GM19043 (cell line): ENCODE measurements around the gene PCBD2.
"Not testable (repeated sequence)": the region's sequence is repeated elsewhere in the genome, so short reads cannot be mapped to it uniquely, and the experiment has no call there.

Experiments used
- ATAC-seq: cut with Tn5 transposase; IDR thresholded peaks from one replicate; pipeline ENCODE4 v1.9.1; 2021; ENCODE audit warnings: low read depth; ENCODE audit not compliant: unreplicated experiment

PCBD2 gene

GRCh38 chr5:134904610-134905245 lies at the start of gene PCBD2:
PCBD2 (plus strand) TSS chr5:134905131; CDS start chr5:134905140, 9 bp downstream.
- peak; percentile 71 for ATAC-seq

- ATAC-seq: not testable (repeated sequence)
These were observed 48.5 kb upstream of the PCBD2 start for GRCh38 chr5:134856465-134856864.

GRCh38 chr5:134857401-134857800 lies 47.5 kb upstream of the PCBD2 start:
- no peak for ATAC-seq

GRCh38 chr5:134864707-134865106 lies 40.2 kb upstream of the PCBD2 start:
- no peak for ATAC-seq

- ATAC-seq: no peak
These were observed 31.4 kb upstream of the PCBD2 start for GRCh38 chr5:134873494-134873893.

- ATAC-seq: peak; percentile 73
These were observed 30.7 kb upstream of the PCBD2 start, which contains the start of gene TXNDC15 for GRCh38 chr5:134873987-134874830. TXNDC15 (plus strand) TSS chr5:134874371; CDS start chr5:134874428, 57 bp downstream.

GRCh38 chr5:134874831-134875655 lies 29.9 kb upstream of the PCBD2 start:
- ATAC-seq: peak; percentile 27

GRCh38 chr5:134877159-134877558 lies 27.8 kb upstream of the PCBD2 start:
- peak; percentile 37 for ATAC-seq

GRCh38 chr5:134878403-134878802 lies 26.5 kb upstream of the PCBD2 start:
- ATAC-seq: no peak

GRCh38 chr5:134879456-134879855 lies 25.5 kb upstream of the PCBD2 start:
- ATAC-seq: no peak

GRCh38 chr5:134880937-134881336 lies 24.0 kb upstream of the PCBD2 start:
- ATAC-seq: not testable (repeated sequence)

GRCh38 chr5:134881711-134882110 lies 23.2 kb upstream of the PCBD2 start:
- not testable (repeated sequence) for ATAC-seq

- no peak for ATAC-seq
These were observed 17.3 kb upstream of the PCBD2 start for GRCh38 chr5:134887593-134888159.

- no peak for ATAC-seq
These were observed 15.6 kb upstream of the PCBD2 start for GRCh38 chr5:134889335-134889734.

GRCh38 chr5:134891473-134891872 lies 13.5 kb upstream of the PCBD2 start:
- no peak for ATAC-seq

- no peak for ATAC-seq
These were observed 12.6 kb upstream of the PCBD2 start for GRCh38 chr5:134892282-134892681.

GRCh38 chr5:134892926-134893325 lies 12.0 kb upstream of the PCBD2 start:
- no peak for ATAC-seq

- ATAC-seq: no peak
These were observed 11.0 kb upstream of the PCBD2 start for GRCh38 chr5:134893748-134894505.

GRCh38 chr5:134902071-134902801 lies 2.7 kb upstream of the PCBD2 start:
- ATAC-seq: peak; percentile 26
